ENCODE results near the gene VWA3A.
A peak's percentile ranks its signal among the peaks of the same experiment; 100 is the strongest.

VWA3A gene

GRCh38 chr16:22161401-22161800 is 69.1 kb downstream of the VWA3A start:
- no peak overlapping the region for H3K4me2 ChIP-seq (ENCODE audit: low read depth, low read length)
- H3K9me3 ChIP-seq (replicated peaks; ENCODE audit: insufficient read depth, low read length): no peaks in the 10 kb centered on the region
- no peaks in the 10 kb centered on the region for H3F3A ChIP-seq (ENCODE audit: insufficient read depth, low read length)
- H3K9me2 ChIP-seq (replicated peaks; ENCODE audit: insufficient read depth, low read length): no peaks in the 10 kb centered on the region
- H4K20me1 ChIP-seq (ENCODE audit: insufficient read depth, low read length): no peaks in the 10 kb centered on the region
- TF ChIP-seq CTCF (IDR thresholded peaks at IDR 0.05; ENCODE audit: low read length): no peak
- H3K79me2 ChIP-seq (ENCODE audit: low read length): no peaks in the 10 kb centered on the region
- H3K36me3 ChIP-seq (replicated peaks; ENCODE audit: insufficient read depth, low read length): no peaks in the 10 kb centered on the region
- no peak overlapping the region for H2AFZ ChIP-seq (ENCODE audit: low read length)
- H3K9ac ChIP-seq (ENCODE audit: low read length): no peak overlapping the region
- no peak overlapping the region for H3K27ac ChIP-seq (ENCODE audit: low read length)
- DNase-seq: no peak
- no peaks in the 10 kb centered on the region for H3K27me3 ChIP-seq (replicated peaks; ENCODE audit: insufficient read depth, low read length)
- no peaks in the 10 kb centered on the region for H3K4me1 ChIP-seq (ENCODE audit: low read length)
- H3K4me3 ChIP-seq (ENCODE audit: low read length): no peak overlapping the region

- H3K9ac ChIP-seq (ENCODE audit: low read length): no peak within 1 kb of the TSS
- no peaks in the 10 kb centered on the region for H3K9me3 ChIP-seq (replicated peaks; ENCODE audit: insufficient read depth, low read length)
- no peaks in the 10 kb centered on the region for H3K79me2 ChIP-seq (ENCODE audit: low read length)
- H3K4me1 ChIP-seq (ENCODE audit: low read length): no peaks in the 10 kb centered on the region
- TF ChIP-seq EZH2phosphoT487 (IDR thresholded peaks at IDR 0.05; ENCODE audit: low read length) (no peak), EZH2 (optimal IDR thresholded peaks at IDR 0.05; ENCODE audit: low read depth, low read length) (no peak), CTCF (IDR thresholded peaks at IDR 0.05; ENCODE audit: low read length) (no peak)
- H3K27me3 ChIP-seq (replicated peaks; ENCODE audit: insufficient read depth, low read length): no peaks in the 10 kb centered on the region
- peak within 1 kb of the TSS; percentile 46 for H3K4me3 ChIP-seq (ENCODE audit: low read length)
- H3K27ac ChIP-seq (ENCODE audit: low read length): no peak within 1 kb of the TSS
- peak within 1 kb of the TSS; percentile 68 for H3K4me2 ChIP-seq (ENCODE audit: low read depth, low read length)
- no peaks in the 10 kb centered on the region for H3K9me2 ChIP-seq (replicated peaks; ENCODE audit: insufficient read depth, low read length)
- no peaks in the 10 kb centered on the region for H4K20me1 ChIP-seq (ENCODE audit: insufficient read depth, low read length)
- peak; percentile 53 for DNase-seq
- H3K36me3 ChIP-seq (replicated peaks; ENCODE audit: insufficient read depth, low read length): no peaks in the 10 kb centered on the region
- H2AFZ ChIP-seq (ENCODE audit: low read length): 0 out of 2 replicates have a peak within 1 kb of the TSS, but pooled peaks have one; percentile 48
- H3F3A ChIP-seq (ENCODE audit: insufficient read depth, low read length): no peaks in the 10 kb centered on the region
Measured at GRCh38 chr16:22161999-22162655, 69.8 kb downstream of the VWA3A start, which contains the start of gene SDR42E2. Gene SDR42E2 (plus strand): TSS chr16:22162506. CDS start chr16:22165583, 3,077 bp downstream.

GRCh38 chr16:22162656-22163009 is 70.3 kb downstream of the VWA3A start:
- Histone ChIP-seq H3F3A (ENCODE audit: insufficient read depth, low read length) (no peaks in the 10 kb centered on the region), H3K4me1 (ENCODE audit: low read length) (no peaks in the 10 kb centered on the region), H3K4me3 (ENCODE audit: low read length) (peak overlapping the region; percentile 46; the same call in 1 of the 2 replicates), H3K36me3 (replicated peaks; ENCODE audit: insufficient read depth, low read length) (no peaks in the 10 kb centered on the region), H3K79me2 (ENCODE audit: low read length) (no peaks in the 10 kb centered on the region), H3K9ac (ENCODE audit: low read length) (no peak overlapping the region), H3K9me3 (replicated peaks; ENCODE audit: insufficient read depth, low read length) (no peaks in the 10 kb centered on the region), H3K27me3 (replicated peaks; ENCODE audit: insufficient read depth, low read length) (no peaks in the 10 kb centered on the region), H4K20me1 (ENCODE audit: insufficient read depth, low read length) (no peaks in the 10 kb centered on the region), H3K4me2 (ENCODE audit: low read depth, low read length) (peak overlapping the region; percentile 68), H2AFZ (ENCODE audit: low read length) (0 out of 2 replicates have a peak overlapping the region, but pooled peaks have one; percentile 10), H3K9me2 (replicated peaks; ENCODE audit: insufficient read depth, low read length) (no peaks in the 10 kb centered on the region), H3K27ac (ENCODE audit: low read length) (no peak overlapping the region)
- TF ChIP-seq EZH2 (optimal IDR thresholded peaks at IDR 0.05; ENCODE audit: low read depth, low read length): no peak
- TF ChIP-seq EZH2phosphoT487 (IDR thresholded peaks at IDR 0.05; ENCODE audit: low read length): no peak
- no peak for TF ChIP-seq CTCF (IDR thresholded peaks at IDR 0.05; ENCODE audit: low read length)
- DNase-seq: no peak

Data from MM.1S (cell line).